GM15510 (cell line): ENCODE measurements around the gene TNFRSF1A.

ENCODE experiments used
- POLR2A ChIP-seq: IDR thresholded peaks from 3 replicates; pipeline ENCODE4 v1.6.1; 2011; ENCODE audit warnings: borderline replicate concordance; ENCODE audit not compliant: insufficient read length; ENCODE audit errors: extremely low read depth

Gene TNFRSF1A

DNA sequence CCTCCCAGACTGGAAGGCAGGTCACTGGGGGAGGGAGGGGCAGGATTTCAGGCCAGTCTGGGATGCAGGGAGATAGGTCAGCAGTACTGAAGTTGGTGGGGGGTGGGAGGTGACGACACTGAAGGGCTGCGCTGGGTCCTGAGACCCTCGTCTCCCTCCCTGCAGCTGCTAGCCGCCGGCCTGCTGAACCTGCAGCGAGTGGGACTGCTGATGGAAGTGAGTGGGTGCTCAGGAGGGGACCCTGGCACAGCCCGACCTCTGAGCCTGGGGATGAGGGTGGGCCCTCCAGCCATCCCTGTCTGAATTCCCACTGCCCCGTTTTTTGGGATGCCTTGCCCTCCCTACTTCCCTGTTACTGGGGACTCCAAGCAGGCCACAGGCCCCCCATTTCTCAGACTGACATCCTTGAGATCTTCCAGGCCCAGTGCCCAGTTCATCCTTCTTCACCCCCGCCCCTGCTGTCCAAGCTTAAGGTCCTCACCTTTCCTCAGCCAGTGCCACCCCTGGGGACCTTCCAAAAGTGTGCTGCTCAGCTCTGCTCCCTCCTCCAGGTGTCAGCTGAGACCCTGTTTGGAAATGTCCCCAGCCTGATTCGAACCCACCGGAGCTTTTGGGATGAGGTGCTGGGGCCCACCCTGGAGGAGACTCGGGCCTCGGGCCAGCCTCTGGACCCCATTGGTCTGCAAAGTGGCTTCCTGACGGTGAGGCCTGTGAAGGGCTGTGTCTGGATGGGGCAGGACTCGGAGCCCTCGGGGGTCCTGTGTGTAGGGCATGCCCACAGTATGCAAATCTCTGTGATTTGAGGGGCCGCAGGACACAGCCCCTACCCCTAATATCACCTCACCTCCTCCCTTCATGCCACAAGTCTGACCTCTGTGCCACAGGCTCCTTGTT lies 25.9 kb downstream of the TNFRSF1A start:
- no peak for TF ChIP-seq POLR2A

DNA sequence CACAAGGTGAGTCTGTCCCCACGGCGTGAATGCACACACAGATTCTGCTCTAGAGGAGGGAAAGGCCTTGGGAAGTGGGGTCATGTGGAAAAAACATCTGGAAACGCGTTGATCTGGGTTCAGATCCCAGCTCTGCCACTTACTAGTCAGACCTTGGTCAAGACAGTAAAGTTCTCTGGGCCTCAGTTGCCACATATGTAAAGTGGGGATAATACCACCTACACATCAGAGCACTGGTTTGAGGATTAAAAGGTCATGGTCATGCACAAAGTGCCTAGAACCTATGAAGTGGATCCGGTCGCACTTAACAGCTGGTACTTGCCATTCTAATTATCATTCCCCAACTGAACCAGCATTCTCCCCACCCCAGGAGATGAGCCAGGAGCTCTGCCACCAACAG lies 26.7 kb downstream of the TNFRSF1A start:
- no peak for TF ChIP-seq POLR2A

DNA sequence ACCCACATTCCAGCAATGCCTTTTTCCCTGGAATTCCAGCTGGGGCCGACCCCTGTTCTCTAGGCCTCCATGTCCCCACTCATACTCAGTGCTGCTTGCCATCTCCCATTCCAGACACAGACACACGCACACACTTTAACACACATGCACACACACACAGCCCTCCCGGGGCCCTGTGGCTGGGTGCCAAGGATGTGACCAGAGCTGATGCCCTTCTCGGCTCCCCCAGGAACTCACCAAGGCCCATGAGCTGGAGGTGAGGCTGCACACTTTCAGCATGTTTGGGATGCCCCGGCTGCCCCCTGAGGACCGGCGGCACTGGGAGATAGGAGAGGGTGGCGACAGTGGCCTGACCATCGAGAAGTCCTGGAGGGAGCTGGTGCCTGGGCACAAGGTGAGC lies 27.1 kb downstream of the TNFRSF1A start:
- TF ChIP-seq POLR2A, result no peak

DNA sequence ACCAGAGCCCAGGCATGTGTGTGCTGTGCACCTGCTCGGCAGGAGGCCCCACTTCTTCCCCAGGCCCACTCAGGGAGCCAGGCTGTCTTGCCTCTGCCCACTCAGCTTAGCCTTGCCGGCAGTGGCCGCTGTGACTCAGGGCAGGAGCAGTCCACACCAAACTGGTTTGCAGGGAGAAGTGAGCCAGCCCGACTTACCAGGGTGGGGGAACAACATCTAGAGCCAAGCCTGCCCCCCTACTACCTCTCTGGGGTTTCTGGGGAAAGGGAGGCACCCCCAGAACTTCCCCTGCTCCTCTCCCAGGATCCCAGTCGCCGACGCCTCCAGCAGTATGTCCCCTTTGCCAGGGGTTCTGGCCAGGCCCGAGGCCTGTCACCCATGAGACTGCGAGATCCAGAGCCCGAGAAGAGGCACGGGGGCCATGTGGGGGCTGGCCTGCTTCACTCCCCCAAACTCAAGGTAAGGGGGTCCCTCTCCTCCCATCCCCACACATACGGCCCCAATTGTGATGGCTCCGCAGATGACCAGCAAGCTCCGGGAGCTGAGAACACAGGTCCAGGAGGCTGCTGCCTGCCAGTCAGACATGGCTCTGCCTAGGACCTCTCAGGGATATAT lies 28.4 kb downstream of the TNFRSF1A start:
- no peak for TF ChIP-seq POLR2A

DNA sequence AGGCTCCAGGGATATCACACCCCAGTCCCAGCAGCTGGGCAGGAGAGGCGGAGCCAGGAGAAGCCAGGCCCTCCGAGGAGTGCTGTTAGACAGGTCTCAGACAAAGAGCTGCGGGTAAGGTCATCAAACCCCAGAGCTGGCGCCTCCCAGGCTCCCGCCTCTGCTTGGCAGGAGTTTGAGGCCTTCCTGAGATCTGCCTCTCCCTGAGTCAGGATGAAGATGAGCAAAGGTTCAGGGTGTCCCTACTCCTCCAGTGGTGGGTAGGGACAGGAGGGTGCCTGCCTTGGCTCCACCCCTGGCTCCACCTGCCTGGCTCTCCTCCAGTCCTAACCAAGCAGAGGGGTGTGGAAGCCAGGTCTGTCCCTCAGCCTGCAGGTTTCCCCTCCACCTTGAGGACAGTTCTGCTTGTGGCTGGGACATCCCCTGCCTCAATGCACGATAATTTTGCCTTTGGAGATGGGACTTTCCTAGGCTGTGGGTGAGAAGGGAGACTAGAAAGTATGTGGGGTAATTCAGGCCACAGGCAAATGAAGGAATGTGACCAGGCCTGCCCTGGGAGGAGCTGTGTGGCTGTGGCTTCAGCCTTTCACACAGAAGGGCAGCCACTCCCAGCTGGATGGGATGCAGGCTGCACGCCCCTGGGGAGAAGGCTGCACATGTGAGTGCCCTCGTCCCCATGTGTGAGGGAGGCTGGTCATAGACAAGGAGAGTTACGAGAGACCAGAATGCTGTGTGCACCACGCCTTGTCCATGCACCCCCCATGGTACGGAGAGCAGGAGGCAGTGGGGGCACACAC lies 29.1 kb downstream of the TNFRSF1A start:
- no peak for TF ChIP-seq POLR2A

DNA sequence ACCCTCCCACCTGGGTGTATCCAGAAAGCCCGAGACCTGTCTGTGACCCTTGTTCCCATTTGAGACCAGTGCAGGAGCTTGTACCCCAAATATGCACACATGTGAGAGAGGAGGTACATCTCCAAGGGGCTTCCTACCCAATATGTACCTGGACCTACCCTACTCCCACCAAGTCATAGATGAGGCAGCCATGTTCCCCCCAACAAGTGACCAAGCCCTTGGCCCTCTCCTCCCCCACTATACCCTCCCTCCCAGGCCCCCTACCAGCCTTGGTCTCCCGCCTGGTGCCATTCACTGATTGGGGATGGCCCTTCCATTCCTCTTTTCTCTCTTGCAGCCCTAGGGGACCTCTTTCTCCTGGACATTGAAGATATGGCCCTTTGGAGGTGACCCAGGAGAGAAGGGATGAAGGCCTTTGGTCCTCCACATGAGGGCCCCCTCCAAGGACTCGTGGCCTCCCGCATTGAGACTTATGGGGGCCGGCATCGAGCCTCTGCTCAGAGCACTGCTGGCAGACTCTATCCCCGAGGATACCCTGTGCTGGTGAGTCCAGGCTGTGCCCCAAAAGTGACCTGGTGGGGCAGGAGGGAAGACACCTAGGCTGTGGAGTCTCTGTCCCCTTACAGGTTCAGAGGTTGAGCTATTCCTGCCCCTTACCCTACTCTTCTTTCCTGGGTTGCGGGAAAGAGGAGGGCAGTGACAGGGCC lies 29.9 kb downstream of the TNFRSF1A start:
- TF ChIP-seq POLR2A, result no peak

DNA sequence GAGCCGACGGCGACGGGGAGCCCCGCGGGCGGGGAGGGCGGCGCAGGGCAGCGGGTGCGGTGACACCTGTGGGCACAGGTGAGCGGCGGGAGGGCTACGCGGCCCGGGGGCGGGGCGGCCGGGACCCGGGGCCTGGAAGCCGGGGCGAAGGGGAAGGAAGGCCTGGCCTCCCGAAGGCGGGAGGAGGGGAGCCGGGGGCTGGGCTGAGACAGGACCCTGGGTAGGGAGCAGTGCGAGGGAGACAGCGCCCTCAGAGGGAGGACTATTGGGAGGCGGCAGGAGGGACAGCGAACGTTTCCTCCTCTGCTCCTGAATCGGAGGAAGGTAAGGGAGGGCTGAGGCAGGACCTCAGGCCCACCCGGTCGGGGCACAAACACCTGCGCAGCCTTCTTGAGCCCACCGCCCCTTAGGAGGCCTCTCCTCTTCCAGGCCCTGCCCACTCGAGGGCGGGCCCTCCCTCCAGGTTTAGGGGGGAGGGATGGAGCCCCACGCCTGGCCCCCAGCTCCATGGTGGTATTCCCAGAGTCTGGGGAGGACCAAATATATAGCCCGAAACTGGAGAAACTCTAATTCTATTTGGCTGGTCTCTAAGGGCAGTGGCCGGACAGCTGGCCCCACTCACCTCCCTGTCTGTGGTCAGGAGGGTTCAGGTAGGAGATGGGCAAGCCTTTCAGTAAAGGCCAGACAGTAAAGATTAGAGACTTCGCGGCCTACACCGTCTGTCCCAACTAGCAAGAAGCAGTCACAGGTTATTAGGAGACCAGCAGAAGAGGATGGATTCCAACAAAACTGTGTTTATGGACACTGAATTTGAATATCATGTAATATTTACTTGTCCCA lies 30.9 kb downstream of the TNFRSF1A start:
- no peak for TF ChIP-seq POLR2A

DNA sequence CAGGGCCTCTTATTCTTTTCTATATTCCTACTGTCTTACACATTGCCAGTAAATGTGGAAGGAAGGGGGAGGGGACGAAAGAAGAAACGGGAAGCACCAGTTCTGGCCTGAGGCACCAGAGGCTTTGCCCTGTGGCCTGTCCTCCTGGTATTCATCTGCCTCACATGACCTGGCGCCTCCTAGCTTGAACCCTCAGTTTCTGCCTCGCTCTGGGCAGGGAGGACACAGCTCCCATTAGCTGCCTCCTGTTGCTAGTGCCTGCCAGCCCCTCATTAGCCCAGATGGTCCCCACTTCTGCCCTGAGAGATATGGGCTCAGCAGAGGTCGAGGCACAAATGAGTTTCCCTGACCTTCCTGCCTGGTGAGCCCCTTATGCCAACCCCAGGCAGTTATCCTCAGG lies 34.3 kb downstream of the TNFRSF1A start:
- no peak for TF ChIP-seq POLR2A

DNA sequence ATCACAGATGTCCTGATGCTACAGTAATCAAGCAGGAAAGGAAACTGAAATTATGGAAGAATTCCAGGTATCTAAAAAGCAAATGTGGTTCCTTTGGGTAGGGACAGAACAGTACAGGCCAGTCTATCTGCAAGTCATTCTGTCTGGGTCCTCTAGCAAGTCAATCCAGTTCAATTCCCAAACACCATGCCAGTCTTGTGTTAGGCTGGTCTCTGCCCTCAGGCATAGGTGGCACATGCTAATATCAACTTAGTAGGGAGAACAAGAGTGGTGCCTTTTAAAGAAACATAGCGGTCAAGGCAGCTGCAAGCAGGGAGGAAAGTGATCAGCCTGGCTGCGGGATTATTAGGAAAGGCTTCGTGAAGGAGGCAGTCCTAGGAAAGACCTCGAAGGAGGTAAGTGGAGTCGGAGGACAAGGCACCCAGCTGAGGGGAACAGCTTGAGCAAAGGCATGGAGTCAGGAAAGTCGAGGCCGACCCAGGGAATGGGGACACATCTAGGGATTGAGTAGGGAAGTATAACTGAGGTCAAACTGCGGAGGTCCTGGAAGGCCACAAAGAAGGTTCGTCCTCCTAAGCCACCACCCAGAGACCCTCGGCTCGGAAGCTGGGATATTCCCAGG lies 35.2 kb downstream of the TNFRSF1A start:
- no peak for TF ChIP-seq POLR2A

DNA sequence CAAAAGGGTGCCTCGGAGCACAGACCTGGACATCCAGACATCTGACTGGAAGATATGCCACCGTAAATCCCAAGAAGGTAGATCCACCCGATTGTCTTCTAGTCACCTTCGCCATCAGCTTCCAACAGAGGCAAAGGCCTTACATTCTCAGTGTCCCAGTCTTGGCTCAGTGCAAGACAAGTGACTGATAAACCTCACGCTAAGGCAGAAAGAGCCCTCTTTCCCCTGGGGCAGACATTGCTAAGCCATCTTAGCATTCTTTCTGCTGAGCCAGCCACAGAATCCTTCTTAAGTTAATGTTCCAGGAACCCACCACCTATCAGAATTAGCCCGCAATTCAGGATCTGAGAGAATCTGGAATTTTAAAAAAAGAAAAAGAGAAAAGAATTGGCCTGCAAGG lies 35.7 kb downstream of the TNFRSF1A start:
- TF ChIP-seq POLR2A, result no peak

DNA sequence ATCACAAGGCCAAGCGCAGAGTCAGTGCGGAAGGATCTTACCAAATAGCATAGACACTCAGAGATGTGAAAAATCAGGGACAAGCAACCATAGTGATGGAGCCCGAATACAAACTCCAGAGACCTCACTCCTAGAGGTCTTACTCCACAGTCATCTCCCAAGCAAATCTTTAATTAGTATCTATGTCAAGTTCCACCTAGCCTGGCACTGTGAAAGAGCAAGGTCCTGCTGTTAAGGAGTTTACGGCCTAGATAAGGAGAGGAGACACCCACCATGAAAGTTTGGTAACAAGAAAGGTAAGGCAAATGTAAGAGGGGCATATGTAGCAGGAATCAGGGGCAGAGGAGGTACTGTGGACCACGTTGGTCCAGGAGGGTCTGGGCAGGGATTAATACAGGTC lies 38.8 kb downstream of the TNFRSF1A start:
- TF ChIP-seq POLR2A, result no peak

DNA sequence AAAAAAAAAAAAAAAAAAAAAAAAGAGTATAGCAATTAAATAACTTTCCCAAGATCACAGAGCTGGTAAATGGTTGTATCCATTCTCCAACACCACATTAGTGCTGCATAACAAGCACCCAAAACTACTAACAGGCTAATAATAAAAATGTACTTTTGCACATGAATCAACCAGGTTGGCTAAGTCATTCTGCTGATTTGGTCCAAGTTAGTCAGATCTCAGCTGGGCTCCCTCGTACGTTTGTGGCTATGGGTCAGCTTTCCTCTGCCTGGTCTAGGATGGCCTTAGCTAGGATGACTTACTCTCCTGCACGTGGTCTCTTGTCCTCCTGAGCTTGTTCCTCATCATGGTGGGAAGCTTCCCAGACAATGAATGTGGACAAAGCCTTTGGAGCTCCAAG lies 39.3 kb downstream of the TNFRSF1A start:
- TF ChIP-seq POLR2A, result no peak

DNA sequence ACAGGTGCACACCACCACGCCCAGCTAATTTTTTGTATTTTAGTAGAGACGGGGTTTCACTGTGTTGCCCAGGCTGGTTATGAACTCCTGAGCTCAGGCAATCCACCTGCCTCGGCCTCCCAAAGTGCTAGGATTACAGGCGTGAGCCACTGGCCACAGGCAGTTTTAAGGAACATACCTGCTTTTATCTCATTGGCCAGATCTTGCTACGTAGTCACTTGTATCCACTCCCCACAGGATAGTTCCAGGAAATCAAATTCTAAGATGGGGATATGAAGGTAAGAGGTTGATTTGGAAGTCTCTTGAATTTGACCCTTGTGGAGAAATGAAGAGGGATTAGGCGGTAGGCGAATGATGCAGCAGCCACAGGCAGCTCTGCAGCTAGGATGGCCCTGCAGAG lies 40.2 kb downstream of the TNFRSF1A start:
- TF ChIP-seq POLR2A, result no peak
